DOHH2 (cell line): ENCODE measurements around the gene PLSCR4.

ENCODE experiments used
- CTCF ChIP-seq: fragments of 200-600 bp; sonication (generic); IDR thresholded peaks from one replicate; pipeline ENCODE4 v1.5.1; 2014; ENCODE audit warnings: antibody characterized with exemption, mild to moderate bottlenecking, low read depth, low read length; ENCODE audit not compliant: poor library complexity, severe bottlenecking
- EZH2phosphoT487 ChIP-seq: fragments of 200-600 bp; sonication (generic); IDR thresholded peaks from 2 replicates; pipeline ENCODE4 v1.6.1; 2017; ENCODE audit warnings: borderline replicate concordance, mild to moderate bottlenecking, antibody characterized with exemption, low read length, moderate library complexity, mixed read lengths

- TF ChIP-seq CTCF: no peak
- TF ChIP-seq EZH2phosphoT487: no peak
Observed at GRCh38 chr3:146203776-146204175, 47.1 kb downstream of the PLSCR4 start.
